NT2/D1 (cell line): ENCODE results near the gene KLK15.

Source experiments
- YY1 ChIP-seq: IDR thresholded peaks from 2 replicates; pipeline ENCODE4 v1.6.1; 2011; ENCODE audit not compliant: insufficient read length, insufficient read depth
- ZNF274 ChIP-seq: IDR thresholded peaks from 2 replicates; pipeline ENCODE4 v1.6.1; 2011; ENCODE audit warnings: mild to moderate bottlenecking, low read depth, low read length

DNA sequence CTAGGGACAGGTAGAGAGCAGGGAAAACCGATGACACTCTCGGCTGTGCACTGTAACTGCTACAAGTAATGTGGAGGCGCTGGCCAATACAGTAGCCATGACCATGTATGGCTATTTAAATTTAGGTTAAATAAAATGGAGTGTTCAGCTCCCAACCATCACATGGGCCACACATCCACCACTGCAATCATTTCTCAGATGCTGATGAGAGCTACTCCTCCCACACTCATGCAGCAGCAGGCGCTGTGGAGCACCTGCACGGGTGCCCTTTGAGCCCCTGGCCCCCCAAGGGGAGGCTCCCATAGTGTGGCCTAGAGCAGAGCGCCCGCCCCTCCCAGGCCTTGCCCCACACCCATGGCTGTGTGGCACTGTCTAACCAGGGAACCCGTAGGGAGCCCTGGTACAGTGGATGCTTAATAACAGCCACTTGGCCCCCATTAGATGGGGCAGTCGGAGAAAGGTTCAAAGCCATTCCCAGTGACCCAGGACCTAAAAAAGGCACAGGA is 37.2 kb downstream of the KLK15 start:
- no peak for TF ChIP-seq YY1
- TF ChIP-seq ZNF274: no peak
